ELR (cell line): ENCODE results near the gene MYMK.

Source experiments
- DNase-seq: peaks from one replicate; pipeline ENCODE4 v3.0.0-alpha.2; 2015; ENCODE audit warnings: low read depth

Gene MYMK

DNA sequence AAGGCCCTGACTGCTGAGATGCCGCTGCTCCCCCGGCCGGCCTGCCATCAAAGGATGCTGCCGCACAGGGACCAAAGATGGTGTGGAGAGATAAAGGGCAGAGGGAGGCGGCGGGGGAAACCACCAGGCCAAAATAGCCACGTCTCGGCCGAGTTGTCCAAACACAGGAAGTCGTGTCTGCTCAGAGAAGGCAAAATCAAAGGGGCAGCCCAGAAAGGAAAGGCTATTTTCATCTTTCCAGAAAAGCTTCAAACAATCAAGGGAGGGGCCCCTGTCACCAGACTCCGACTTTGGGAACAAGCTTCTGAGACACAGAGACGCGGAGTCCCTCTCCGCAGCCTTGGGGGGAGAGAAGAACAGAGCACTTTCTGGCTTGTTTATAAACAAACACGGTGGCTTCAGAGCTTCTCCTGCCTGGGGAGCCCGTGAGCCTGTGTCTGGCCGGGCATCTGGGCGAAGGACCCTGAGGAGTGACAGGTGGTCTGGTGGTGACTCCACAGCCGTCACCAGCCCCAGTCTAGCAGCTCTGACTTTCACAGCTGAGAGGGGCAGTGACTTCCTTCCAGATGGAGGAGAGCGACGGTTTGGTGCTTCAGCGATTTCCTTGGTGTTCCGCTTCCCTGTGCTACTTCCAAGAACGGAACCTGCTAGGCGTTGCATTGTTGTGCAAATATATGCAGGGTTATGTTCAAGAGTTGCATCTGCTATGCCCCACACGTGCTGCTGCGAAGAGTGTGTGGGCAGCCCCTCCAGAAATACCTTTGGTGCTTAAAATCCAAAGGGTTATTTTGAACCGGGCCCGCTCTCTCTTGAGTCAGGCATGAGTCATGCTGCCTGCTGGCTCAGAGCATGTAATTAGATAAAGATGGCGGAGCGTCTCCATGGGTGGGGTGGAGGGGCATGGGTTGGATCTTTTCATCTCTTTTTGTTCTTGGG, 33.7 kb upstream of the MYMK start:
- peak; percentile 90 for DNase-seq

DNA sequence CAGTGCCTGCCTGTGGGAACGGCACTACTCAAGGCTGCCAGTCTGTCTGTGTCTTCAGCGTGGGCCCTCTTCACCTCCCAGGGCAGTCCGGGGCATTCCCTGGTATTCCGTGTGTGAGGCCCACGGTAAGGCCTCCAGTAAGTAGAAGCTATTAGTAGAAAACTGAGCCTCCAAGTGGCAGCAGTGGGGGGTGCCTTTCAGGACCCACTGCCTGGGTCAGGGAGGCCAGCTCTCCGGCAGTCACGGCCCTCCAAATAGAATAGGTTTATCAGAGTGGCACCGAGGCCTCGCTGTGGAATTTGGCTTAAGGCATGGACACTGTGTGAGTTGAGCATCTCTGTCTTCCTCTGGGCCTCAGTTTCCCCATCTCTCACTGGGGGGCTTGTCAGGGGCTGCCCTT, 32.8 kb upstream of the MYMK start:
- no peak for DNase-seq

DNA sequence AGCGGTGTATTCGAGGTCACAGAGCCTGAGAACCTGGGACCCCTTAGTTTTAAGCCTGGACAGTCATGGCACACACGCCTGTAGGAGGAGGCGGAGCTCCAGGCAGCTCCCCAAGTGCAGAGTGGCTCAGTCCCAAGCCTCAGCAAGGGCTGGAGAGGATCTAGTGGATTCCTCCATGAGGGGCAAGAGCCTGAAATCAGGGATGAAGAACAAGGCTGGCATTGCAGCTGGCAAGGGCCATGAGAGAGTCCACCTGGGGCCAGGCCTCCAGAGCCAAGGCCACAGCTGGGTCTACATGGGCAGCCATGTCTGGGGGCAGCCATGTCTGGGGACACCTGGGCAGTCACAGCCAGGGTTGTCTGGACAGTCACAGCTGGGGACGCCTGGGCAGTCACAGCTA, 31.6 kb upstream of the MYMK start:
- DNase-seq = no peak

DNA sequence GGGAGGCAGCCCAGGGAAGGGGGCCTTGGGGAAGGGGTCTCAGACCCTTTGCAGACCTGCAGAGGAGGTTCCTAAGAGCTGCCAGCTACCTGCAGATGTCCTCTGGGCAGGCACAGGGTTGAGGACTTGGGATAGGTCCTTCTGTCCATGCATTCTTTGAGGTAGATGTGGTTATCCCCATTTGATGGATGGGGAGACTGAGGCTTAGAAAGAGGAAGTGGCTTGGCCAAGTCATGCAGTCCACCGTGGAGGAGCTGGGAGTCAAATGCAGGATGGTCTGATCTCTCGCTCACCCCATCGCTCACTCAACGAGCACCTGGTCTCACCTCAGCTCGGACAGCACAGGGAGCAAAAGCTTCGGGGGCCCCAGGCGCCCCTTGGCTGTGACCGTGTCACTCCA, 30.0 kb upstream of the MYMK start:
- DNase-seq = no peak

DNA sequence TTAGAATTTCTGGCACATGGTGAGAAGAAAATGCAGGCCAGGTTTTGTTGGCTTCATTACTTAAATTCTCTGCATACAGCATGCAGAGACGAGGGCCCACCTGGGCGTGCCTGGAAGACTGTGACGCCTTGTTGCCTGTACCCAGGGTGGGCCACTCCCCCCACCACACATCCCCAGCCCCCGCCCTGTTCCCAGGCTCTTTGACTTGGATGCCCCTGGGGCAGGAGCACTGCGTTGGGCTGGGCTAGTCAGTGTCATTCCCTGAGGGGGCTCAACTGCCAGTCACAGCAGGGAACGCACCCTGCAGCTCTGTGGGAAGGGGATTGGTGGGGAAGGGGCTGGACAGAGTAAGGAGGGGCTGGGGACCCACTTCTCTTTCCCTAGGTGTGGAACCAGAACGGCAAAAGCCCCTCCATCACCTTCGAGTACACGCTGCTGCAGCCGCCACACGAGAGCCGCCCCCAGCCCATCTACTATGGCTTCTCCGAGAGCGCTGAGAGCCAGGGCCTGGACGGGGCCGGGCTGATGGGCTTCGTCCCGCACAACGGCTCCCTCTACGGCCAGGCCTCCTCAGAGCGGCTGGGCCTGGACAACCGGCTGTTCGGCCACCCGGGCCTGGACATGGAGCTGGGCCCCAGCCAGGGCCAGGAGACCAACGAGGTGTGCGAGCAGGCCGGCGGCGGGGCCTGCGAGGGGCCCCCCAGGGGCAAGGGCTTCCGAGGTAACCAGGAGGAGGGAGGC, 29.4 kb upstream of the MYMK start:
- DNase-seq = no peak

DNA sequence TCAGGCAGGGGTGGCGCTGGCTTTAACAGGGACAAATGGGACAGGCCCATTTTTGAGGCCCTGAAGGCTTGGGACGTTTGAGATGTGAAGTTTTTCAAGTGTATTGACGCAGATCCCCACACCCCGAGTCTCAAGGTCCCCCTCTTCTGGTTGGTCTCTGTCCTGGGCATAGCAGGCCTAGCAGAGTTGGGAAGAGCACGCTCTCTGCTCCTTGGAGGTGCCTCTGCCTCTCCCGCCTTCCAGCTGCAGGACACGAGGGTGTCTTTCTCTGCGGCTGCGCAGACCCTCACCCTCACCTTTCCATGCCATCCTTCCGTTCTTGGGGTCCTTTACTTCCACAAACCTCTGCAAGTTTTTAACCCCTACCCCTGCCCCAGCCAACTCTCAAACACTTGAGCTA, 28.4 kb upstream of the MYMK start:
- no peak for DNase-seq

DNA sequence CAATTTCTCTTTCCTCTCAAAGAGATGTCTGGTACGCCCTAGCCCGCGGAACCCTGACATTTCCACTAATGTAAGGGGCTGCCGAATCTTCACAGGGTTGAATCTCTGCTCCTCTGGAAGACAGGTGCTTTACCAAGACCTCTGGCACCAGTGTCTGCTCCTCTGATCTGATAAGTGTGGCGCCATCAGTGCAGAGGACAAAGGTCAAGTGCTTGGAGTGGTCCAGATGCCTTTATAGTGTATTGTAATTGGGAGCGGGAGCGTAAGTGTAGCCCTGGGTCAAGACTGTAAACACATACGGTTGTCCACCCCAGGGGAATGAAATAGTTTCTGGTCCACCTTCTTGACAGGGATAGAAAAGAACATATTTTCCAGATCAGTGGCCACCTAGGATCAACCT, 27.5 kb upstream of the MYMK start:
- no peak for DNase-seq

DNA sequence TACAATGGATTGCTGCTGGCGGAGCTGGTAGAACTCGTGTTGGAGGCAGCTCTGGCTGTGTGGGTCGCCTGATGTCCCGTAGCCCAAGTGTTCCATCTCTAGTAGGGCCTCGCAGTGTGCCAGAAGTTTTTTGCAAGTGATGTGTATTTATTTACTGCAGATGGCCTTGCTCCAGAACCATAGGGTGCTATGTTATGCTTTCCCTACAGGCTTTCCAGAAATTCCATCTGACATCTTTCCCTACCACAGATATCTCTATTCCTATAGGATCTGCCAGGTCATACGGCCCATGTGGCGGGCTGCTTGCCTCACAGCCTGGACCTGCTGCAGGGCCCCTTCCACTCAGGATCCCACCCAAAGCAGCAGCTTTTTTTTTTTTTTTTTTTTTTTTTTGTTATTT, 26.7 kb upstream of the MYMK start:
- DNase-seq = no peak

DNA sequence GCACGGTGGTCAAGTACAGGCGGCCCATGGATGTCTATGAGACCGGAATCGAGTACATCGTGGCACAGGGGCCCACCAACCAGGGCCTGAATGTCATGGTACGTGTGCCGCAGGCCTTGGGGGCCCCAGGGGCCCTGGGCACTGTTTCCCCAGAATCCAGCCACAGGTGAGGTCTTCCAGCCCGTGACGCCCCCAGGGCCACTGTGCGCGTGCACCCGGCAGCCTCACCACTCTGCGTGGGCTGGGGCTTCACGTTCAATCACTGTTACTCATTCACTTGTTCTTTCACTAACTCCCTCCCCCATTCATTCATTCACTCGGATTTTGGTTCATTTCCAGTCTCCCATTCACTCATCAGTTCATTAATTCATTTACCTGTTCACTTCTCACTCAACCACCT, 22.4 kb upstream of the MYMK start:
- DNase-seq = no peak

DNA sequence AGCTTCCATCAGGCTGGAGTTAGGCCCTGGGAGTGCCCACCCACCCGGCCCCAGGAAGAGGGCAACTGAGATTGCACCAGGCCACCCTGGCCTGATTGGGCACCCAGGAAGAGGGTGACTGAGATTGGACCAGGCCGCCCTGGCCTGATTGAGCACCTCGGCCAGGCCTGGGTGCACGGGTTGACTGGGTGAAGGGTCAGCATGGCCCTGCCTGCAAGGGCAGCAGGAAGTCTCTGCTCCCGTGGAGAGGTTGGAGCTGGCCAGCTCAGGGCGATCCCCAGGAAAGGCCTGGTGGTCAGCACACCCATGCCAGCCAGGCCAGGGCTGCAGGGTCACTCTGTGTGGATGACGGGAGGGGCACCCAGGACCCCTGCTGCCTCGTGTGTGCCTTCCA, 21.5 kb upstream of the MYMK start:
- no peak for DNase-seq

DNA sequence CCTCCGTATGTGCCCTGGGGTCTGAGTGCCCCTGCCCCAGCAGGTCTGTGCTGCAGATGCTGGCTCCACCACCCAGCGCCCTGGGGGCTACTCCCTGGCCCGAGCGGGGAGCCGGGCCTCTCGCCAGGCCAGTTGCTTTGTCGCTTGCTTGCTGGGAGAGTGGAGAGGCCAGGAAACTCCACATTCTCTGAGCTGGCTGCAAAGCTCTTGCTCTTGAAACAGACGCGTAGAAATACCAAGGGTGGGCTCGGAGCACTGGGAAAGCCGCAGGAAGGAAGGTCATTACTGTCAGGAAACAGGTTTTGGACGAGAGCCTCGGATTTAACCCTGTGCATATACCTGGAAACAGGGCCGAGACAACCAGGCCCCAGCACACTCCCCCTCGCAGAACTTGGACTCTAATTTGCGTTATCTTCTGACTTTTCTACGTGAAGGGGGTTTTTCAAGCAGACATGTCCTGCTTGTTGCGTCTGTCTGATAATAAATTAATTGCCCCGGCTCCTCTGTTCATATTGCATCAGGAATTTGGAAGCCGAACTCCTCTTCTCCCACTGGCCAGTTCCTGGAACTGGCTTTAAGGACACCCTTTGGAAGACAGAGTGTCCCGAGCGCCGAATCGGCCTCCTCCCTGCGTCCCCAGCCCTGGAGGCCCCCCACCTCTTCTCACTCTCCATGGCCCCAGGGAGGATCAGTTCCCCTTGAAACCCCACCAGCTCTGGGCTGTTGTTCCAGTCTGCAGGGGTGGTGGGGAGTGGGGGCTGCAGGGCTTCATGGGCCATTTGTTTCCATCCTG, 20.9 kb upstream of the MYMK start:
- DNase-seq = no peak

DNA sequence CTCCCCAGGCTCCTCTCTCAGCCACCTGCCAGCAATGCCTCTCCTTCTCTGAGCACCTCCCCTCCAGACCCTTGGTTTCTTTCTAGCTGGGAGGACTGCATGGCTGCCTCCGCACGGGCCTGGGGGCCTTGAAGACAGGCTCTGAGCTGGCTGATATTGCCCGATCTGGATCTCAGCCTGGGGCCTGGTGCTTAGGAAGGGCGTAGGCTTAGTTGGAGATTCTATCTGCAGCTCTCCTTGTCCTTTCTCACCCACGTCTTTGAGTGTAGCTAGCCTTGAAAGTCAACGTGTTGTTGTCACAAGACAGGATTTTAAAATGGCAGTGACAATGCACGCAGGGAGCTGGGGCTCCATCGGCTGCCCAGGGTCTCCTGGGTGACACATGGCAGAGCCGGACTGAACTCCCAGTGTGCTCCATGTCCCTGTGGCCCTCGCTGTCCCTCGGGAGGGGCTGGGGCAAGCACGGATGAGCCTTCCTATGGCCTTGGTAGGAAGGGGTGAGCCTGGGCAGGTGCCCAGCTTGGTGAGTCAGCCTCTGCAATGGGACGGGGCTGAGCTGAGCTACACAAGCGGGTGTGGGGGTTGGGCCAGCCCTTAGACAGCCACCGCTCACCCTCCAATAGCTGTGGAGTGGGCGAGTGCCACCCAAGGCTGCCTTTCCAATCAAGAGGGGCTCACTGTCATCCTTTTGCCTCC, 19.2 kb upstream of the MYMK start:
- no peak for DNase-seq

DNA sequence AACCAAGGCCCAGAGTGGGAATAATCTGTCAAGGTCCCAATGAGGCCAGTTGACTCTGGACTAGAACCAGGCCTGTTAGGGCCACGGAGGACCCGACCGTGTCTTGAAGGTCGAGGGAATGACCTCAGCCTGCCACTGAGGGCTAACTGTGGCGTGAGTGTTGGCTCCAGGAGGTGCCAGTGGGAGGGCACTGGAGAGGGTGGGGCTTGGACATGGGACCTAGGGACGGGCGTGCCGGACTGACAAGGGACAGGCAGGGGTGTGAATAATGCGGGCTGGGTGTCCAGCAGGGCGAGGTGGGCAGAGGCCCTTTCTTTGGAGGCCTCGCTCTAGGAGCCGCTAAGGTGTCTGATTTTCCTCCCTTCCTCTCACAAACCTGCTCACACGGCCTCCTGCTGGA, 17.2 kb upstream of the MYMK start:
- no peak for DNase-seq

DNA sequence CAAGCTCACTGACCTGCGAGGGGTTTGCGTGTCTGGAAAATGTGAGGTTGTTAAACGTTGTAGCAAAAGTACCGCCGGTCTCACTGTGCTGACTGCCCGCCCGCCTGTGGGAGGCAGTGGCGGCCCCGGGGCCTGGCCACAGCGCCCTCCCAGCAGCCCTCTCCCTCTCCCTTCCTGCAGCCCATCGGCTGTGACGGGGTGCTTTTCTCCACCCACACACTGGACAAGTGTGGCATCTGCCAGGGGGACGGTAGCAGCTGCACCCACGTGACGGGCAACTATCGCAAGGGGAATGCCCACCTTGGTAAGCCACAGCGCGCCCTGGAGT, 15.9 kb upstream of the MYMK start:
- no peak for DNase-seq

DNA sequence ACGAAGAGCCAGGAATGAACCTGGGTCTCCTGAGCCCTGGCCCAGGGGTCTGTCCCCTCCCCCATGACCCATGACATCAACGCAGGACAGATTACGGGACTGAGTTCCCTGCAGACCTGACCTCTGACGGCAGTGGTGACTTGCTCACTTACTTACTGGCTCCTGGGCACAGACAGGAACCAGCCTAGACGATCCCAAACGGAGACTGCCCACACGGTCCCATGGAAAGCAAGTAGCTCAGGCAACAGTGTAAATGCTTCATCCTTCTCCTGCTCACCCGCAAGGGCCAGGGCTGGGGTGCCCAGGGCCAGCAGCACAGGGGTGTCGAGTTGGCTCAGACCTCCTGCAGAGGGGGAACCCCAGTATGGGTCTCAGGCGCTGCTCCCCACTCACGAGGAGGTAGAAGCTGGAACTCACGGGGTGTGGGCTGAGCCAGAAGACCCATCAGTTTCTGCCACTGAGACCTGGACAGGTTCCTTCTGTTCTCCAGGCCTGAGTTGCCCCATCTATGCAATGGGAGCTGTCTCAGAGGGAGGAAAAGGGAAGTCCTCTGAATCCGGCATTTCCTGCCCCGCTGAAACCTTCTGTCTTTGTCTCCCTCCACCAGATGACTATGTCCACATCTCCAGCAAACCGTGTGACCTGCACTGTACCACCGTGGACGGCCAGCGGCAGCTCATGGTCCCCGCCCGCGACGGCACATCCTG, 15.4 kb upstream of the MYMK start:
- no peak for DNase-seq

DNA sequence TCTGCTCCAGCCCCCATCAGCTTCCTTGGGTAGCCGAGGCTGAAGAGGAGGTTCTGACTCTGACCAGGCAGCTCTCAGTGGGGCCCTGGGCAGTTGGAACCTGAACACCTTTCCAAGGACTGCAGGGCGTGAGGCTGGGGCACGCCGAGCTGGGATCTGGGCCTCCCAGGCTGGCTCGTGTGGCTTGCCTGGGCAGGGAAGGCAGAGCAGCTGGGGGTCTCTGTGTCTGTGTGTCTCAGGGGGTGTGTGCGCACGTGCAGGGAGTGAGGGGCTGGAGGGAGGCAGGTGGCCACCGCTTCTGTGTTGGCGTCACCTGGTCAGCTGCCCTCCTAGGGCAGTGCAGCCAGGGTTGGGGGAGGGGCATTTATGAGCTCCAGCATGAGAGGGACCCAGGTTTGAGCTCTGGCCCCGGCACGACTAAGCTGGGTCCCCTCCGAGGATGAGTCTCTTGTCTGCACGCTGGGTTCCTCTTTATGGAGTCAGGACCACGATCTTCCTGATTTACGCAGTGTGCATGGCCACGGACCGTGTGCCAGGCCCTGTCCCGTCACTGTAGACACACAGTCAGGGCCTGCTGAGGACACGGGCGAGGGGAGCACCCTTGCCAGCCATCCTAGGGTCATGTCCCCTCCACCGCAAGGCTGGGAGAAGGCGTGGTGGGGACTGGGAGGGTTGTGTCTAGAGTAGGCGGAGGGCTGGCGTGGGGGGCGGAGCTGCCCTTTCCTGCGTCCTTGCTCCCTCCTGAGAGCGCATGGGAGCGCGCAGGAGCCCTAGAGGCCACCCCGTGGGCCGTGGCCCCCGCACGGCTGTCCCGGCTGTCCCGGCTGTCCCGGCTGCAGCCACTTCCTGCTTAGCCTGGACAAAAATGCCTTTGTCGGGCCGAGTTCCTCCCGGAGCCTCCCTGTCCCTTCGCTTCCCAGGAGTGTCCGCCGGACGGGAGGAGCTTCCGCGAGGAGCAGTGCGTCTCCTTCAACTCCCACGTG, 14.4 kb upstream of the MYMK start:
- no peak for DNase-seq

DNA sequence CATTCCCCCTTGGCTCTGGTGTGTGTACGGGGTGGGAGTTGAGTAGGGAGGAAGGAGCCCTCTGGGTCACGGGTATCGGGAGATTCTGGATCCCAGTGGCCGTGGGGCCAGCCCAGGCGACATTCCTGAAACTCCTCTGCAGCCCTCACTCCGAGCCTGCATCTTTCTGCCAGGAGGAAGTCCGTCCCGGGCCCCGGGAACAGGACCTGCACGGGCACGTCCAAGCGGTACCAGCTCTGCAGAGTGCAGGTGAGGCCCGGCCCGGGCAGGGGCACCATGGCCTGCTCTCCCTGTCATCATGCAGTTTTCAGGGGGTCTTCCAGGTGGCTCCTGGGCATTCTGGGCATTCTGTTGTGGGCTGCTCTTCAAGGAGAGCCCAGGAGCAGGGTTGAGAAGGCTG, 13.4 kb upstream of the MYMK start:
- no peak for DNase-seq

DNA sequence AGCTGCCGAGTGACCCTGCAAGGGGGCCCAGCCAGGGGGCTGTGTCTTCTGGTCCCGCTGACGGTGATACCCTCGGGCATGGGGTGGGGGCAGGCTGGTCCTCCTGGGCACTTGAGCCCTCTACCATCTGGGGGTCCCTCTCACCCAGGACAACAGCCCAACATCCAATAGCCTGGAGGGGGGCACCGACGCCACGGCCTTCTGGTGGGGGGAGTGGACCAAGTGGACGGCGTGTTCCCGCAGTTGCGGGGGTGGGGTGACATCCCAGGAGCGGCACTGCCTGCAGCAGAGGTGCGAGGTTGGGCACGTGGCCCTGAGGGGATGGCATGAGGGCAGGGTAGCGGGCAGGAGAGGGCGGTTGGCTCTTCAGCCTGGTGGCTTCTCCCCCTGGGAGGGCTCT, 12.5 kb upstream of the MYMK start:
- DNase-seq = no peak

DNA sequence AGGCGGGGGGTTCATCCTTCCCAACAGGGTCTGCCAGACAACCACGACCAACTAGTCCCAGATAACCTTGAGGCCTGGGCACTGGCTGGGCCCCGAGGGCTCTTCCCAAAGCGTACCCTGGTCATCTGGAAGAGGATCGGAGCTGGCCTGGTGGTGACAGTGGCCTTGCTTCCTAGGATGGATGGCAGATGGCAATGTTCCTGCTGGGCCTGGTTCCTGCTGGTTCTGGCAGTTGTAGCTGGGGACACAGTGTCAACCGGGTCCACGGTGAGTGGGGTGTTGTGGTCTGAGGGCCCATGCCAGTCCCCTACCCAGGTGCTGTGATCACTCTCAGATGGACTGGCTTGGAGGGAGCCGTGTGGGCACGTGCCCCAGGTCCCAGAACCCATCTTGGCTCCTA, 11.8 kb upstream of the MYMK start:
- DNase-seq = no peak

DNA sequence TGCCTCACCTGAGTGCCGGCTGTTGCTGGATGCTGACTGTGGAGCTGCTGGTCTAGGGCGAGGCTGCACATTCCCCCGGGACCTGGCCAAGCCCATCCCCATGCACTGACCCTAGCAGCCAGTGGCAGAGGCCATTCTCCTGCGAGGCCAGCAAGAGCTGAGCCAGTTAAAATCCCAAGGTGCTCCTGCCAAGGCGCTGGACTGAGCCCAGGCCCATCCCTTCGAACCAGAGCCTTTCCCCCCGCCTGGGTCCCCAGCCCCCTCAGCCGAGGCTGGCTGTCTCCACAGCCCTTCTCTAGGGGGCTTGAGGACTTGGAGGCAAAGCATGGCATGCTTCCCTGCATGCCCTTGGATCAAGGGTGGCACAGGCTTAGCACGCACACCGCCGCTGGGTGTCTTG, 11.3 kb upstream of the MYMK start:
- DNase-seq = no peak
